HEK293 (cell line): ENCODE results near the gene ARHGEF4.

Experiments used
- ZNF138 ChIP-seq: fragments of 450-650 bp; formaldehyde crosslinking; IDR thresholded peaks from 2 replicates; pipeline ENCODE4 v1.5.1; 2016; ENCODE audit warnings: missing biosample characterization, missing genetic modification characterization, borderline replicate concordance
- ZNF24 ChIP-seq: fragments of 450-650 bp; formaldehyde crosslinking; IDR thresholded peaks from 2 replicates; pipeline ENCODE4 v1.5.1; 2016; ENCODE audit warnings: missing biosample characterization, missing genetic modification characterization
- ZNF274 ChIP-seq, 2 experiments: fragments of 200-500 bp in 1 of 2; fragments of 450-650 bp in 1 of 2; sonication (Bioruptor generic) in 1 of 2; formaldehyde crosslinking in 1 of 2; IDR thresholded peaks; 2 replicates each; pipeline versions ENCODE4 v1.5.1 to v1.6.1; 2014 to 2016; ENCODE audit warnings: borderline replicate concordance in 1 of 2, inconsistent platforms in 1 of 2, low read length in 1 of 2, missing biosample characterization in 1 of 2, missing genetic modification characterization in 1 of 2
- ZNF777 ChIP-seq: fragments of 450-650 bp; formaldehyde crosslinking; IDR thresholded peaks from 2 replicates; pipeline ENCODE4 v1.5.1; 2017; ENCODE audit warnings: missing biosample characterization, missing genetic modification characterization, borderline replicate concordance
- TF ChIP-seq, protein P1 (sequence below): fragments of 450-650 bp; formaldehyde crosslinking; IDR thresholded peaks from 2 replicates; pipeline ENCODE4 v1.5.1; 2016; ENCODE audit warnings: missing biosample characterization, missing genetic modification characterization, low read depth
- TF ChIP-seq, protein P2 (sequence below): fragments of 450-650 bp; formaldehyde crosslinking; IDR thresholded peaks from 2 replicates; pipeline ENCODE4 v1.5.1; 2016; ENCODE audit warnings: missing biosample characterization, missing genetic modification characterization, low read depth
- TF ChIP-seq, protein P3 (sequence below): fragments of 450-650 bp; formaldehyde crosslinking; IDR thresholded peaks from 2 replicates; pipeline ENCODE4 v1.5.1; 2016; ENCODE audit warnings: missing biosample characterization, missing genetic modification characterization, borderline replicate concordance
- TF ChIP-seq, protein P4 (sequence below): fragments of 450-650 bp; formaldehyde crosslinking; IDR thresholded peaks from 2 replicates; pipeline ENCODE4 v1.5.1; 2016; ENCODE audit warnings: missing biosample characterization, missing genetic modification characterization

DNA sequence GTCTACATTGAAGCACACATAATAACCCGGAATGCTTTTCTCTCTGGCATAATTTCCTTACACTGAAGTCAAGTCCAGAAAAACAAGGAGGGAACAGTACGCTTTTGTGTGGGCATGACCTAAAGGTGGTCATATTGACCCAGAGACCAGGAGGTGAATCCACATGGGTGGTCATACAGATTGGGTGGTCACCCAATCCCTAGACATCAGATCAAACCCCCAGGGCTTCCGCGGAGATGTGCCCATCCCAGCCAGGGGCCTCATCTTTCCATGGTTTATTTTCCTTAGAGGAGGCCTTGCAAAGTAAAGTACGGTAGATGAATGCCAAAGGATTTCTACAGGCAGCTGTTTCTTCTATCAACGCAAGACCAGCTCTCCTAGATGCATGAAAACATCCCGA is 217.8 kb downstream of the ARHGEF4 start:
- TF ChIP-seq ZNF274 (IDR thresholded peaks at IDR 0.05; ENCODE audit: low read length) (no peak), ZNF274 (tag by site-specific recombination; IDR thresholded peaks at IDR 0.05; ENCODE audit: borderline replicate concordance) (no peak), ZNF777 (tag by site-specific recombination) (no peak), ZNF24 (tag by site-specific recombination) (no peak), ZNF138 (tag by site-specific recombination) (no peak)
- TF ChIP-seq, protein P1, sequence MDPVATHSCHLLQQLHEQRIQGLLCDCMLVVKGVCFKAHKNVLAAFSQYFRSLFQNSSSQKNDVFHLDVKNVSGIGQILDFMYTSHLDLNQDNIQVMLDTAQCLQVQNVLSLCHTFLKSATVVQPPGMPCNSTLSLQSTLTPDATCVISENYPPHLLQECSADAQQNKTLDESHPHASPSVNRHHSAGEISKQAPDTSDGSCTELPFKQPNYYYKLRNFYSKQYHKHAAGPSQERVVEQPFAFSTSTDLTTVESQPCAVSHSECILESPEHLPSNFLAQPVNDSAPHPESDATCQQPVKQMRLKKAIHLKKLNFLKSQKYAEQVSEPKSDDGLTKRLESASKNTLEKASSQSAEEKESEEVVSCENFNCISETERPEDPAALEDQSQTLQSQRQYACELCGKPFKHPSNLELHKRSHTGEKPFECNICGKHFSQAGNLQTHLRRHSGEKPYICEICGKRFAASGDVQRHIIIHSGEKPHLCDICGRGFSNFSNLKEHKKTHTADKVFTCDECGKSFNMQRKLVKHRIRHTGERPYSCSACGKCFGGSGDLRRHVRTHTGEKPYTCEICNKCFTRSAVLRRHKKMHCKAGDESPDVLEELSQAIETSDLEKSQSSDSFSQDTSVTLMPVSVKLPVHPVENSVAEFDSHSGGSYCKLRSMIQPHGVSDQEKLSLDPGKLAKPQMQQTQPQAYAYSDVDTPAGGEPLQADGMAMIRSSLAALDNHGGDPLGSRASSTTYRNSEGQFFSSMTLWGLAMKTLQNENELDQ (tag by site-specific recombination) = no peak
- TF ChIP-seq, protein P2, sequence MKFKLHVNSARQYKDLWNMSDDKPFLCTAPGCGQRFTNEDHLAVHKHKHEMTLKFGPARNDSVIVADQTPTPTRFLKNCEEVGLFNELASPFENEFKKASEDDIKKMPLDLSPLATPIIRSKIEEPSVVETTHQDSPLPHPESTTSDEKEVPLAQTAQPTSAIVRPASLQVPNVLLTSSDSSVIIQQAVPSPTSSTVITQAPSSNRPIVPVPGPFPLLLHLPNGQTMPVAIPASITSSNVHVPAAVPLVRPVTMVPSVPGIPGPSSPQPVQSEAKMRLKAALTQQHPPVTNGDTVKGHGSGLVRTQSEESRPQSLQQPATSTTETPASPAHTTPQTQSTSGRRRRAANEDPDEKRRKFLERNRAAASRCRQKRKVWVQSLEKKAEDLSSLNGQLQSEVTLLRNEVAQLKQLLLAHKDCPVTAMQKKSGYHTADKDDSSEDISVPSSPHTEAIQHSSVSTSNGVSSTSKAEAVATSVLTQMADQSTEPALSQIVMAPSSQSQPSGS (tag by site-specific recombination) = no peak
- TF ChIP-seq, protein P3, sequence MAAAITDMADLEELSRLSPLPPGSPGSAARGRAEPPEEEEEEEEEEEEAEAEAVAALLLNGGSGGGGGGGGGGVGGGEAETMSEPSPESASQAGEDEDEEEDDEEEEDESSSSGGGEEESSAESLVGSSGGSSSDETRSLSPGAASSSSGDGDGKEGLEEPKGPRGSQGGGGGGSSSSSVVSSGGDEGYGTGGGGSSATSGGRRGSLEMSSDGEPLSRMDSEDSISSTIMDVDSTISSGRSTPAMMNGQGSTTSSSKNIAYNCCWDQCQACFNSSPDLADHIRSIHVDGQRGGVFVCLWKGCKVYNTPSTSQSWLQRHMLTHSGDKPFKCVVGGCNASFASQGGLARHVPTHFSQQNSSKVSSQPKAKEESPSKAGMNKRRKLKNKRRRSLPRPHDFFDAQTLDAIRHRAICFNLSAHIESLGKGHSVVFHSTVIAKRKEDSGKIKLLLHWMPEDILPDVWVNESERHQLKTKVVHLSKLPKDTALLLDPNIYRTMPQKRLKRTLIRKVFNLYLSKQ = no peak
- TF ChIP-seq, protein P4, sequence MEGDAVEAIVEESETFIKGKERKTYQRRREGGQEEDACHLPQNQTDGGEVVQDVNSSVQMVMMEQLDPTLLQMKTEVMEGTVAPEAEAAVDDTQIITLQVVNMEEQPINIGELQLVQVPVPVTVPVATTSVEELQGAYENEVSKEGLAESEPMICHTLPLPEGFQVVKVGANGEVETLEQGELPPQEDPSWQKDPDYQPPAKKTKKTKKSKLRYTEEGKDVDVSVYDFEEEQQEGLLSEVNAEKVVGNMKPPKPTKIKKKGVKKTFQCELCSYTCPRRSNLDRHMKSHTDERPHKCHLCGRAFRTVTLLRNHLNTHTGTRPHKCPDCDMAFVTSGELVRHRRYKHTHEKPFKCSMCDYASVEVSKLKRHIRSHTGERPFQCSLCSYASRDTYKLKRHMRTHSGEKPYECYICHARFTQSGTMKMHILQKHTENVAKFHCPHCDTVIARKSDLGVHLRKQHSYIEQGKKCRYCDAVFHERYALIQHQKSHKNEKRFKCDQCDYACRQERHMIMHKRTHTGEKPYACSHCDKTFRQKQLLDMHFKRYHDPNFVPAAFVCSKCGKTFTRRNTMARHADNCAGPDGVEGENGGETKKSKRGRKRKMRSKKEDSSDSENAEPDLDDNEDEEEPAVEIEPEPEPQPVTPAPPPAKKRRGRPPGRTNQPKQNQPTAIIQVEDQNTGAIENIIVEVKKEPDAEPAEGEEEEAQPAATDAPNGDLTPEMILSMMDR (tag by site-specific recombination) = no peak
